Activated CD8-positive, alpha-beta memory T cell treated with anti-CD3 and anti-CD28 coated beads for 36 hours (primary cell): ENCODE results near the gene TRPC1. TPM values are rescaled to one million over a fixed set of nuclear protein-coding genes. Genes with fewer than 3 reads are reported as not detected.

Experiments used
- CTCF ChIA-PET: fragments of 350-600 bp; sonication (Branson Sonifier 250); formaldehyde crosslinking; loops from one replicate; lab custom pipeline; 2021; ENCODE audit warnings: antibody characterized with exemption; lab: Charles Lee
- POLR2A ChIA-PET: fragments of 350-600 bp; sonication (Branson Sonifier 250); formaldehyde crosslinking; loops from one replicate; lab custom pipeline; 2021; ENCODE audit warnings: antibody characterized with exemption; lab: Charles Lee
- total RNA-seq, 2 experiments: library from RNA; stranded (reverse); gene quantifications; one replicate each; pipeline ENCODE4 v1.2.3, GENCODE V29; 2021

Gene TRPC1
- total RNA-seq, 2 experiments from 2014 or later = 1.4 to 2.1 TPM

- ChIA-PET POLR2A (no interaction called here), CTCF (no interaction called here)
These were observed 94.1 kb downstream of the TRPC1 start for GRCh38 chr3:142817897-142818296.

- CTCF ChIA-PET = no interaction called here
- POLR2A ChIA-PET = no interaction called here
These were observed 94.8 kb downstream of the TRPC1 start for GRCh38 chr3:142818651-142819050.

GRCh38 chr3:142819179-142819578 lies 95.3 kb downstream of the TRPC1 start:
- ChIA-PET POLR2A (interaction anchor here (0.7 kb wide), 1 partner anchor 232 kb away, joined by 3 read pairs; no protein-coding TSS in a partner anchor), CTCF (no interaction called here)

GRCh38 chr3:142828703-142829305 lies 105.0 kb downstream of the TRPC1 start:
- POLR2A ChIA-PET = no interaction called here
- CTCF ChIA-PET = interaction anchor here (0.5 to 2.1 kb wide), 13 partner anchors 9 to 246 kb away, joined by 3 to 10 read pairs (median 3); no protein-coding TSS in a partner anchor

DNA sequence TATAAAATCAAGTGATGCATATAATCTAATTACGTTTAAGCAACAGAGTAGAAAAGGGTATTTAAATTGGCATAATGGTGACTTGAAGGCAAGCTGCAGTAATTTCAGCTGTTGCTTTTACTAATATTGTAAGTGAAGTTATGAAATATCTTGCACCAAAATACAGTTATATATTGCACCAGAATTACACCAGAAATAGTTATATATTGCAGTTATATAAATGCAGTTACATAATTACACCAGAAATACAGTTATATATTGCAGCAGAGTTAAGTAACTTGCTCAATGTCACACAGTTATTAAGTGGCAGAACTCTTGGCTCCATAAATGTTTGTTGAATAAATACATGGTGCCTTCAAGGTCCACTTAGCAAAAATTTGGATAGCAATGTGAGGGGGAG lies 113.7 kb downstream of the TRPC1 start:
- ChIA-PET POLR2A (no interaction called here), CTCF (no interaction called here)

GRCh38 chr3:142839831-142840230 lies 116.0 kb downstream of the TRPC1 start:
- ChIA-PET CTCF (interaction anchor here (1.1 kb wide), 1 partner anchor 11 kb away, joined by 3 read pairs; no protein-coding TSS in a partner anchor), POLR2A (no interaction called here)

DNA sequence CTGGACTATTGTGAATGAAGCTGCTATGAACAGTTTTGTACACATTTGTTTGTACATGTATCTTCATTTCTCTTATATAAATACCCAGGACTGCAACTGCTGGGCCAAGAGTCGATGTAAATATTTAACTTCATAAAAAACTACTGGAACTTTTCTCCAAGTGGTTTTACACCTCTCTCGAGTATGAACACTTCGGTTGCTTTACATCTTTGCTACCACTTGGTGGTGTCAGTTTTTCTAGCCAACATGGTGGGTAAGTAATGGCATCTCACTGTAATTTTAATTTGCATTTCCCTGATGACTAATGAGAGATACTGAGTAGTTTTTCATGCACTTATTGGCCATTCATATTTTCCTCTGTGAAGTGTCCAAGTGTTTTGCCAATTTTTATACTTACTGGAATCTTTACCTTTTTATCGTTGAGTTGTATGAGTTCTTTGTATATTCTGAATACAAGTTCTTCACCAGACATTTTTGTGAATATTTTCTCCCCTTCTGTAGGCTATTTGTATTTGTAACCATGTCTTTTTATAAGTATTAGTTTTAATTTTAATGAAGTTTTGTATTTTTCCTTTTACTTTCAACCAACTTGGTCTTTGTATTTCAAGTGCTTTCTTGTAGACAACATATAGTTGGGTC lies 120.6 kb downstream of the TRPC1 start:
- POLR2A ChIA-PET = no interaction called here
- CTCF ChIA-PET = interaction anchor here (0.6 kb wide), 1 partner anchor 243 kb away, joined by 3 read pairs; no protein-coding TSS in a partner anchor

GRCh38 chr3:142846779-142847577 lies 123.1 kb downstream of the TRPC1 start:
- ChIA-PET CTCF (no interaction called here), POLR2A (no interaction called here)

GRCh38 chr3:142849148-142849547 lies 125.3 kb downstream of the TRPC1 start:
- CTCF ChIA-PET = no interaction called here
- POLR2A ChIA-PET = no interaction called here

GRCh38 chr3:142850395-142851023 lies 126.7 kb downstream of the TRPC1 start:
- POLR2A ChIA-PET = no interaction called here

GRCh38 chr3:142852009-142852408 lies 128.2 kb downstream of the TRPC1 start:
- CTCF ChIA-PET = no interaction called here

More at GRCh38 chr3:142850395-142851023, 126.7 kb downstream of the TRPC1 start:
- CTCF ChIA-PET = no interaction called here

DNA sequence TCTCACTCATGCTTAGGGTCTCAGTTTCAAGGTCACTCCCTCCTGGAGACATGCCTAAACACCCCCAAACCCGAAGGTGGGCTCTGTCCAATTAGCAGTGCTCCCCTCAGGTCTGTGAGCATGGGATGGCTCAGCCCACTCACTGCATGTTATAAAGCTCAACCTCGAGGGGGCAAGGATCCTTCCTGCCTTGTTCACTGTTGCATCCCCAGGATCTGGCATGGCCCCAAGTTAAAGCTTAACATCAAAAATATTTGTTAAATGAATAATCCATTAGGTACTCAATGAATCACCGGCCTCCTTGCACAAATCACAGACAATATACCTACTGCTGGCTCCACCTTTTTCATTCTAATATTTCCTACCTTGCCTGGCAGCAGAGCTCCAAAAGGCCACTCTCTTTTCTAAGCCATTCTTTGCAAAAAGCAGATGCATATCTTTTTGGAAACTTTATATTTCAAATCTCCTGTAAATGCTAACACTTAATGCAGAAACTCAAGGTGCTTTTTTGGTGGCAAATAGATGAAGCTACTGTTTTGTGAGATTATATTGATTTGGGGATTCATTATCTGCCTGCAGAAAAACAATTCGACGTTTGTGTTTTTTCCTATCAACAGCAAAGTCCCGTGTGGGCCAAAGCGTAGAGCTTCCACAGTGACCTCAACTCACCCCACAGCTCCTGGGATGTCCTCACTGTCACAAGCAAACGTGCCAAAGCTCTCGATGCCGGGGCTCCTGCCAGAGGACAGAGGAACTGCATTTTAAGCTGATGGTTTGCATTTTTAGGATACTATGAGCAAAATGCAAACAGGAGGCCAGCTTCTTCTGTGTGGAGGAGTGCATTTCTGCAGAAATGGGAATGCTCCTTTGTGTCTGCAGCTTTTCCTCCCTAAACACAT lies 129.7 kb downstream of the TRPC1 start:
- CTCF ChIA-PET = interaction anchor here (1.1 to 1.2 kb wide), 2 partner anchors 14 to 128 kb away, joined by 3 read pairs; no protein-coding TSS in a partner anchor

More at GRCh38 chr3:142852009-142852408, 128.2 kb downstream of the TRPC1 start:
- POLR2A ChIA-PET = no interaction called here

GRCh38 chr3:142857056-142857455 lies 133.2 kb downstream of the TRPC1 start:
- POLR2A ChIA-PET = no interaction called here
- CTCF ChIA-PET = interaction anchor here (0.9 kb wide), 1 partner anchor 14 kb away, joined by 3 read pairs; no protein-coding TSS in a partner anchor

More for the DNA sequence above, 129.7 kb downstream of the TRPC1 start:
- POLR2A ChIA-PET = no interaction called here

Other genes with a start within 250 kb of the TRPC1 start
- gene ATR, start 145.3 kb upstream of the TRPC1 start, total RNA-seq = 10 to 100 TPM; 40.0 to 44.7 TPM
- gene PLS1, start 127.6 kb upstream of the TRPC1 start, total RNA-seq = 1 to 10 TPM; 5.7 to 6.0 TPM
- under 1 TPM; 0.52 to 0.53 TPM for gene PCOLCE2, start 165.0 kb downstream of the TRPC1 start, total RNA-seq
- gene PAQR9, start 239.6 kb downstream of the TRPC1 start, total RNA-seq = not detected